NCI-H526 (cell line): ENCODE measurements around the gene SCFD1.
"Not testable (repeated sequence)": the region's sequence is repeated elsewhere in the genome, so short reads cannot be mapped to it uniquely, and the experiment has no call there.

ENCODE experiments used
- DNase-seq, 2 experiments: peaks; one replicate each; lab custom pipeline; 2025; lab: John Stamatoyannopoulos, UW

Gene SCFD1

GRCh38 chr14:30621940-30622830 lies at the start of gene SCFD1:
Gene SCFD1, plus strand, starts transcription at chr14:30622319. Its CDS starts 20 bp downstream, at chr14:30622339.
- peak; percentile 88 to 96 for DNase-seq

GRCh38 chr14:30572771-30573170 lies 49.3 kb upstream of the SCFD1 start:
- no peak for DNase-seq

- no peak for DNase-seq
Observed at GRCh38 chr14:30573226-30573814, 48.8 kb upstream of the SCFD1 start.

- no peak for DNase-seq
Observed at GRCh38 chr14:30573966-30574365, 48.2 kb upstream of the SCFD1 start.

- DNase-seq, result not testable (repeated sequence)
Observed at GRCh38 chr14:30574777-30575176, 47.3 kb upstream of the SCFD1 start.

GRCh38 chr14:30576333-30576732 lies 45.8 kb upstream of the SCFD1 start:
- not testable (repeated sequence) for DNase-seq

GRCh38 chr14:30580616-30581282 lies 41.4 kb upstream of the SCFD1 start:
- no peak for DNase-seq

GRCh38 chr14:30581283-30581625 lies 40.9 kb upstream of the SCFD1 start:
- DNase-seq, result no peak

GRCh38 chr14:30582376-30582775 lies 39.7 kb upstream of the SCFD1 start:
- DNase-seq, result no peak

GRCh38 chr14:30584058-30584630 lies 38.0 kb upstream of the SCFD1 start:
- no peak for DNase-seq

- no peak for DNase-seq
Observed at GRCh38 chr14:30585204-30585603, 36.9 kb upstream of the SCFD1 start.

- no peak for DNase-seq
Observed at GRCh38 chr14:30587141-30587540, 35.0 kb upstream of the SCFD1 start.

- DNase-seq, result no peak
Observed at GRCh38 chr14:30588873-30589272, 33.2 kb upstream of the SCFD1 start.

GRCh38 chr14:30596935-30597334 lies 25.2 kb upstream of the SCFD1 start:
- DNase-seq, result no peak

GRCh38 chr14:30597504-30597903 lies 24.6 kb upstream of the SCFD1 start:
- DNase-seq, result no peak

GRCh38 chr14:30600922-30601918 lies 20.9 kb upstream of the SCFD1 start:
- no peak for DNase-seq

- DNase-seq, result no peak
Observed at GRCh38 chr14:30603402-30603801, 18.7 kb upstream of the SCFD1 start.

- not testable (repeated sequence) for DNase-seq
Observed at GRCh38 chr14:30604696-30605095, 17.4 kb upstream of the SCFD1 start.

- no peak for DNase-seq
Observed at GRCh38 chr14:30607156-30607780, 14.9 kb upstream of the SCFD1 start.

GRCh38 chr14:30608533-30609006 lies 13.5 kb upstream of the SCFD1 start:
- no peak for DNase-seq
